ENCODE data around the gene NCAN. TPM values are rescaled to one million over a fixed set of nuclear protein-coding genes. Genes with fewer than 3 reads are reported as not detected.

Gene NCAN
- total and polyA plus RNA-seq, 9 of the 15 experiments (the other 6 are each of a cell fraction or from before 2014, with no cell fraction given), result 0.04 TPM; not detected in 8

DNA sequence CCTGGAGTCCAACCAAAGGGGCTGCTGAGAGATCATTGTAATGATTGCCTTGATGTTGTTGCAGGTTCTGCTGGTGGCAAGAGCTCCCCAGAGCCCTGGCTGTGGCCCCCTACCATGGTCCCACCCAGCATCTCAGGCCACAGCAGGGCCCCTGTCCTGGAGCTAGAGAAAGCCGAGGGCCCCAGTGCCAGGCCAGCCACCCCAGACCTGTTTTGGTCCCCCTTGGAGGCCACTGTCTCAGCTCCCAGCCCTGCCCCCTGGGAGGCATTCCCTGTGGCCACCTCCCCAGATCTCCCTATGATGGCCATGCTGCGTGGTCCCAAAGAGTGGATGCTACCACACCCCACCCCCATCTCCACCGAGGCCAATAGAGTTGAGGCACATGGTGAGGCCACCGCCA, 15.5 kb downstream of the NCAN start:
- CTCF ChIA-PET (ENCODE audit: low intra/inter-chr PET ratio), result no interaction called here
- POLR2A ChIA-PET, result interaction anchor here (1.2 kb wide), 1 partner anchor 12 kb away, joined by 6 read pairs; no protein-coding TSS in a partner anchor
- TF ChIP-seq, protein P1, sequence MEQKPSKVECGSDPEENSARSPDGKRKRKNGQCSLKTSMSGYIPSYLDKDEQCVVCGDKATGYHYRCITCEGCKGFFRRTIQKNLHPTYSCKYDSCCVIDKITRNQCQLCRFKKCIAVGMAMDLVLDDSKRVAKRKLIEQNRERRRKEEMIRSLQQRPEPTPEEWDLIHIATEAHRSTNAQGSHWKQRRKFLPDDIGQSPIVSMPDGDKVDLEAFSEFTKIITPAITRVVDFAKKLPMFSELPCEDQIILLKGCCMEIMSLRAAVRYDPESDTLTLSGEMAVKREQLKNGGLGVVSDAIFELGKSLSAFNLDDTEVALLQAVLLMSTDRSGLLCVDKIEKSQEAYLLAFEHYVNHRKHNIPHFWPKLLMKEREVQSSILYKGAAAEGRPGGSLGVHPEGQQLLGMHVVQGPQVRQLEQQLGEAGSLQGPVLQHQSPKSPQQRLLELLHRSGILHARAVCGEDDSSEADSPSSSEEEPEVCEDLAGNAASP (IDR thresholded peaks at IDR 0.05), result no peak
- TF ChIP-seq, protein P2, sequence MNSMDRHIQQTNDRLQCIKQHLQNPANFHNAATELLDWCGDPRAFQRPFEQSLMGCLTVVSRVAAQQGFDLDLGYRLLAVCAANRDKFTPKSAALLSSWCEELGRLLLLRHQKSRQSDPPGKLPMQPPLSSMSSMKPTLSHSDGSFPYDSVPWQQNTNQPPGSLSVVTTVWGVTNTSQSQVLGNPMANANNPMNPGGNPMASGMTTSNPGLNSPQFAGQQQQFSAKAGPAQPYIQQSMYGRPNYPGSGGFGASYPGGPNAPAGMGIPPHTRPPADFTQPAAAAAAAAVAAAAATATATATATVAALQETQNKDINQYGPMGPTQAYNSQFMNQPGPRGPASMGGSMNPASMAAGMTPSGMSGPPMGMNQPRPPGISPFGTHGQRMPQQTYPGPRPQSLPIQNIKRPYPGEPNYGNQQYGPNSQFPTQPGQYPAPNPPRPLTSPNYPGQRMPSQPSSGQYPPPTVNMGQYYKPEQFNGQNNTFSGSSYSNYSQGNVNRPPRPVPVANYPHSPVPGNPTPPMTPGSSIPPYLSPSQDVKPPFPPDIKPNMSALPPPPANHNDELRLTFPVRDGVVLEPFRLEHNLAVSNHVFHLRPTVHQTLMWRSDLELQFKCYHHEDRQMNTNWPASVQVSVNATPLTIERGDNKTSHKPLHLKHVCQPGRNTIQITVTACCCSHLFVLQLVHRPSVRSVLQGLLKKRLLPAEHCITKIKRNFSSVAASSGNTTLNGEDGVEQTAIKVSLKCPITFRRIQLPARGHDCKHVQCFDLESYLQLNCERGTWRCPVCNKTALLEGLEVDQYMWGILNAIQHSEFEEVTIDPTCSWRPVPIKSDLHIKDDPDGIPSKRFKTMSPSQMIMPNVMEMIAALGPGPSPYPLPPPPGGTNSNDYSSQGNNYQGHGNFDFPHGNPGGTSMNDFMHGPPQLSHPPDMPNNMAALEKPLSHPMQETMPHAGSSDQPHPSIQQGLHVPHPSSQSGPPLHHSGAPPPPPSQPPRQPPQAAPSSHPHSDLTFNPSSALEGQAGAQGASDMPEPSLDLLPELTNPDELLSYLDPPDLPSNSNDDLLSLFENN (IDR thresholded peaks at IDR 0.05; ENCODE audit: low read depth in 2 of 2, low read length in 2 of 2), result no peak
- TF ChIP-seq HNRNPLL (IDR thresholded peaks at IDR 0.05; ENCODE audit: low read depth, low read length, poor library complexity, severe bottlenecking) (no peak), MEF2D (tag; conservative IDR thresholded peaks at IDR 0.05; ENCODE audit: low read depth) (no peak), PHB2 (IDR thresholded peaks at IDR 0.05; ENCODE audit: low read depth) (no peak), ZNF717 (CRISPR knock-in tag; IDR thresholded peaks at IDR 0.05) (no peak), RFX7 (CRISPR knock-in tag; IDR thresholded peaks at IDR 0.05) (no peak), SETDB1 (IDR thresholded peaks at IDR 0.05; ENCODE audit: low read length) (no peak), TBL1XR1 (IDR thresholded peaks at IDR 0.05; ENCODE audit: low read length in 2 of 2) (no peak), ZNF830 (CRISPR knock-in tag; IDR thresholded peaks at IDR 0.05) (no peak), CBX5 (IDR thresholded peaks at IDR 0.05; ENCODE audit: borderline replicate concordance, low read depth) (no peak), BRD9 (IDR thresholded peaks at IDR 0.05; ENCODE audit: low read depth, partially characterized antibody) (no peak)
- TF ChIP-seq, protein P3, sequence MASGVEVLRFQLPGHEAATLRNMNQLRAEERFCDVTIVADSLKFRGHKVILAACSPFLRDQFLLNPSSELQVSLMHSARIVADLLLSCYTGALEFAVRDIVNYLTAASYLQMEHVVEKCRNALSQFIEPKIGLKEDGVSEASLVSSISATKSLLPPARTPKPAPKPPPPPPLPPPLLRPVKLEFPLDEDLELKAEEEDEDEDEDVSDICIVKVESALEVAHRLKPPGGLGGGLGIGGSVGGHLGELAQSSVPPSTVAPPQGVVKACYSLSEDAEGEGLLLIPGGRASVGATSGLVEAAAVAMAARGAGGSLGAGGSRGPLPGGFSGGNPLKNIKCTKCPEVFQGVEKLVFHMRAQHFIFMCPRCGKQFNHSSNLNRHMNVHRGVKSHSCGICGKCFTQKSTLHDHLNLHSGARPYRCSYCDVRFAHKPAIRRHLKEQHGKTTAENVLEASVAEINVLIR (CRISPR knock-in tag; IDR thresholded peaks at IDR 0.05), result no peak
- TF ChIP-seq, protein P4, sequence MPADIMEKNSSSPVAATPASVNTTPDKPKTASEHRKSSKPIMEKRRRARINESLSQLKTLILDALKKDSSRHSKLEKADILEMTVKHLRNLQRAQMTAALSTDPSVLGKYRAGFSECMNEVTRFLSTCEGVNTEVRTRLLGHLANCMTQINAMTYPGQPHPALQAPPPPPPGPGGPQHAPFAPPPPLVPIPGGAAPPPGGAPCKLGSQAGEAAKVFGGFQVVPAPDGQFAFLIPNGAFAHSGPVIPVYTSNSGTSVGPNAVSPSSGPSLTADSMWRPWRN (IDR thresholded peaks at IDR 0.05; ENCODE audit: low read depth), result no peak
- BruUV-seq (replicated peaks), result no TSS peak
- no peak for FAIRE-seq
- intact Hi-C loops (cut with micrococcal nuclease), result no loop called here
- Histone ChIP-seq H3K4me2 (ENCODE audit: insufficient read depth, low read length) (no peak overlapping the region), H3K4me1 (replicated peaks in 1 of 2; ENCODE audit: control insufficient read depth in 2 of 2, insufficient read depth in 2 of 2, low read length in 2 of 2) (peaks cover 3 to 26% of the 10 kb centered on the region in 2 experiments; a peak in 4 of 5 replicates), H2AFZ (ENCODE audit: low read depth, low read length) (no peak overlapping the region), H3K79me2 (ENCODE audit: control insufficient read depth, insufficient read depth, low read length) (no peaks in the 10 kb centered on the region), H3K36me3 (ENCODE audit: control insufficient read depth, insufficient read depth, low read length) (no peaks in the 10 kb centered on the region), H3K9me3 (replicated peaks; ENCODE audit: control insufficient read depth, insufficient read depth, low read depth, low read length) (no peaks in the 10 kb centered on the region), H3K9me1 (ENCODE audit: control insufficient read depth, insufficient read depth, low read length) (no peaks in the 10 kb centered on the region), H3K9ac (ENCODE audit: insufficient read depth in 1 of 2, low read depth in 2 of 2, low read length in 2 of 2) (0 out of 4 replicates have a peak overlapping the region, but pooled peaks of 1 of the 2 experiments have one; percentile 45), H3K4me3 (no peak overlapping the region), H3K27me3 (ENCODE audit: control insufficient read depth in 2 of 2, insufficient read depth in 2 of 2, low read length in 2 of 2) (peaks cover 17 to 69% of the 10 kb centered on the region in 2 experiments; a peak in 4 of 5 replicates), H3K27ac (ENCODE audit: extremely low read depth, low read depth, low read length) (no peak overlapping the region), H4K20me1 (replicated peaks; ENCODE audit: control insufficient read depth, insufficient read depth, low read length) (peaks cover 4% of the 10 kb centered on the region; the same call in 1 of the 2 replicates)
- WGBS (ENCODE audit: insufficient coverage, low coverage, missing lambda C conversion rate), result 0% methylated on average over 4 of the region's 4 CpGs
- ATAC-seq, result no peak
- in situ Hi-C loops (cut with MboI), result no loop called here
- DNase-seq (ENCODE audit: extremely low read depth in 1 of 4, low spot score in 3 of 4), result no peak

Measured in K562 (cell line).